Measurements from ENCODE around the gene N4BP3.

DNA sequence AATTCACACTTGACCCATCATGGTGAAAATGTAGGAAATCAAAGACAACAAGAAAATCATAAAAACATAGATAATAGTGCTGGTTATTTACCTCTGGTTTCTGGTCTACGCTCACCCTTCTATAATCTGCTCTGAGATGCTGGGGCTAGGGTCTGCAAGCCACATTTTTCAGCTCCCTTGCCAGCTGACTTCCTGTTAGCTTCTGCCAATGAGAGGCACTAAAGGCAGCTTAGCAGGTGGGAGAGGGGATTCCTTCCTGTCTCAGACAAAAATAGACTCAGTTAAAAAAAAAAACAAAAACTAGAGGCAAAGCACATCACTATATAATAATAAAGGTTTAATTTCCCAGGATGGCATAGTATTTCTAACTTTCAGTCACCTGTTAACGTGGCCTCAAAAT is 20.2 kb upstream of the N4BP3 start:
- TF ChIP-seq, protein P1, sequence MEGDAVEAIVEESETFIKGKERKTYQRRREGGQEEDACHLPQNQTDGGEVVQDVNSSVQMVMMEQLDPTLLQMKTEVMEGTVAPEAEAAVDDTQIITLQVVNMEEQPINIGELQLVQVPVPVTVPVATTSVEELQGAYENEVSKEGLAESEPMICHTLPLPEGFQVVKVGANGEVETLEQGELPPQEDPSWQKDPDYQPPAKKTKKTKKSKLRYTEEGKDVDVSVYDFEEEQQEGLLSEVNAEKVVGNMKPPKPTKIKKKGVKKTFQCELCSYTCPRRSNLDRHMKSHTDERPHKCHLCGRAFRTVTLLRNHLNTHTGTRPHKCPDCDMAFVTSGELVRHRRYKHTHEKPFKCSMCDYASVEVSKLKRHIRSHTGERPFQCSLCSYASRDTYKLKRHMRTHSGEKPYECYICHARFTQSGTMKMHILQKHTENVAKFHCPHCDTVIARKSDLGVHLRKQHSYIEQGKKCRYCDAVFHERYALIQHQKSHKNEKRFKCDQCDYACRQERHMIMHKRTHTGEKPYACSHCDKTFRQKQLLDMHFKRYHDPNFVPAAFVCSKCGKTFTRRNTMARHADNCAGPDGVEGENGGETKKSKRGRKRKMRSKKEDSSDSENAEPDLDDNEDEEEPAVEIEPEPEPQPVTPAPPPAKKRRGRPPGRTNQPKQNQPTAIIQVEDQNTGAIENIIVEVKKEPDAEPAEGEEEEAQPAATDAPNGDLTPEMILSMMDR (IDR thresholded peaks at IDR 0.05) = no peak
- no peak for TF ChIP-seq POLR2A (IDR thresholded peaks at IDR 0.05)
